ENCODE data around the gene IL20. TPM values are rescaled to one million over a fixed set of nuclear protein-coding genes. Genes with fewer than 3 reads are reported as not detected.

IL20 gene
- total RNA-seq, 1 donor from 2014 or later: not detected

DNA sequence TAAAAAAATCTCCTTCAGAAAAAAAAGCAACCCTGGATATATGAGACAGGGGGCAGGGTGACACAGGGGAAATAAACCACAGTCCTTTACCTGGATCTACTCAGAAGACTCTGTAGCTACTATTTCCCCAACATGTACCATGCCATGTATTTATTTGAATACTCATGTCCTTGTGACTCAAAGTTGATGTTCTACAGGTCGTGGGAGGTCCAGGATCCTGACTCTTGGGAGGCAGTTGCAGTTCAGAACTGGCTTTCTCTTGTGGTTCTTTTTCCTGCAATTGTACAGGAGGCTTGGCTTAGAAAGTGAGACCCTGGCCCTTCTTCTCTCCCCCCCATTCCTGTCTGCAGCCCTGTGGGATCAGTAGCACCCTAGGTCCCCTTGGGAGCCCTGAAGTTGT is 26.0 kb downstream of the IL20 start:
- no peak for DNase-seq (ENCODE audit: low read depth, low spot score)
- Mint-ChIP-seq H3K9me3 (no peaks in the 10 kb centered on the region), H3K4me1 (no peaks in the 10 kb centered on the region), H3K27ac (ENCODE audit: unreplicated experiment) (no peak overlapping the region), H3K27me3 (ENCODE audit: low read depth) (peaks cover 21% of the 10 kb centered on the region), H3K36me3 (ENCODE audit: low read depth) (no peaks in the 10 kb centered on the region), H3K4me3 (no peak overlapping the region)
- no peak for TF ChIP-seq CTCF (conservative IDR thresholded peaks at IDR 0.05)

DNA sequence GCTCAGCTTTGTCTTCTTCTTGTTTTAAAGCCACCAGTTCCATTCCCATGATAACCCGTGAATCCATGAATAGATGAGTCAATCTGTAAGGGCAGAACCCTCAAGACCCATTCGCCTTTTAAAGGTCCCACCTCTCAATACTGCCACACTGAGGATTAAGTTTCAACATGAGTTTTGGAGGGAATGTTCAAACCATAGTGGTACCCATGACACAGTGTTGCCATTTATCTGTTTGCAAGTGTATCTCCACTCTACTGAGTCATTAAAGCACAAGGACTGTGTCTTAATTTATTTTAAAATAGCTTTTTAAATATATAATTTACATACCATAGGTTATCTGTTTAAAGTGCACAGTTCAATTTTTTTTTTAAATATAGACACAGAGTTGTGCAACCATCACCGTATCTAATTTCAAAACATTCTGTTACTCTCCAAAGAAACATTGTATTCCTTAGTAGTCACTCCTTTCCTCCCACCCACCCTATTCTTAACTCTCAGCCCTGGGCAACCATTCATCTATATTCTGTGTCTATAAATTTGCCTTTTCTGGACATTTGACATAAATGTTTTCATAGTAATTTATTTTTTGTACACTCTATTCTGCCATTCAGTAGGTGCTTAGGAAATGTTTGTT is 27.0 kb downstream of the IL20 start:
- Mint-ChIP-seq H3K4me1 (no peaks in the 10 kb centered on the region), H3K27ac (ENCODE audit: unreplicated experiment) (no peak overlapping the region), H3K4me3 (no peak overlapping the region), H3K36me3 (ENCODE audit: low read depth) (no peaks in the 10 kb centered on the region), H3K9me3 (no peaks in the 10 kb centered on the region), H3K27me3 (ENCODE audit: low read depth) (peaks cover 15% of the 10 kb centered on the region)
- no peak for TF ChIP-seq CTCF (conservative IDR thresholded peaks at IDR 0.05)
- DNase-seq (ENCODE audit: low read depth, low spot score): no peak

DNA sequence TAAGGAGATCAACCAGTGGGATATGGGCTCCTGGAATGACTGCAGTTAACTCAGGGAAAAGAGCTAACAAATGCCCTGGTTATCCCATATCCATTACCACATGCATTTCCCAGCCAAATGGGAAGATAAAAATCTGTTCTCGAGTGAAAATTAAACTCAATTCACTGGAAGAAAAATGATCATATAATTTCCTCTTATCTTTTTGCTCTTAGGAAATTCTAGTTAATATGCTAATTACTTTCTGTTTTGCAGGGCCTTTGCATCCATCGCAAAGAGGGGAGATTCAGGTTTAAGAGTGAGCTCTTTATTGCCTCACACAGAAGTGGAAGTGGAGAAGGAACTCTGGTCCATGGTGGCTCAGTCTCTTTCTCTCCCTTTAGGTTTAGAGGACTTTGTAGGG is 28.0 kb downstream of the IL20 start:
- no peak for TF ChIP-seq CTCF (conservative IDR thresholded peaks at IDR 0.05)
- no peak overlapping the region for H3K27ac Mint-ChIP-seq (ENCODE audit: unreplicated experiment)
- H3K36me3 Mint-ChIP-seq (ENCODE audit: low read depth): no peaks in the 10 kb centered on the region
- H3K9me3 Mint-ChIP-seq: no peaks in the 10 kb centered on the region
- no peak overlapping the region for H3K4me3 Mint-ChIP-seq
- no peaks in the 10 kb centered on the region for H3K4me1 Mint-ChIP-seq
- DNase-seq (ENCODE audit: low read depth, low spot score): no peak
- H3K27me3 Mint-ChIP-seq (ENCODE audit: low read depth): peaks cover 9% of the 10 kb centered on the region

- TF ChIP-seq CTCF (conservative IDR thresholded peaks at IDR 0.05): no peak
- Mint-ChIP-seq H3K27me3 (ENCODE audit: low read depth) (peaks cover 5% of the 10 kb centered on the region), H3K4me3 (no peak overlapping the region), H3K27ac (ENCODE audit: unreplicated experiment) (no peak overlapping the region), H3K9me3 (no peaks in the 10 kb centered on the region), H3K36me3 (ENCODE audit: low read depth) (no peaks in the 10 kb centered on the region), H3K4me1 (no peaks in the 10 kb centered on the region)
- no peak for DNase-seq (ENCODE audit: low read depth, low spot score)
Measured at GRCh38 chr1:206895325-206895724, 29.9 kb downstream of the IL20 start.

GRCh38 chr1:206895837-206896242 is 30.4 kb downstream of the IL20 start:
- Mint-ChIP-seq H3K27ac (ENCODE audit: unreplicated experiment) (peak overlapping the region; percentile 36), H3K36me3 (ENCODE audit: low read depth) (no peaks in the 10 kb centered on the region), H3K27me3 (ENCODE audit: low read depth) (peaks cover 5% of the 10 kb centered on the region), H3K4me1 (no peaks in the 10 kb centered on the region), H3K4me3 (no peak overlapping the region), H3K9me3 (no peaks in the 10 kb centered on the region)
- TF ChIP-seq CTCF (conservative IDR thresholded peaks at IDR 0.05): no peak
- DNase-seq (ENCODE audit: low read depth, low spot score): no peak

Measured in neural crest cell (in vitro differentiated cells).